Uterus (tissue), 4 donors: Measurements from ENCODE around the gene ZNF526. TPM values are rescaled to one million over a fixed set of nuclear protein-coding genes. Genes with fewer than 3 reads are reported as not detected.

Experiments used
- DNase-seq, 2 donors: peaks; one replicate each; pipeline ENCODE4 v3.0.0-alpha.2; 2019 to 2020
- H3K27ac ChIP-seq, 2 donors: fragments of 200-600 bp; sonication (generic); 1 replicate in 1 of 2; 2 replicates in 1 of 2; pipeline ENCODE4 v1.5.1; 2016 to 2018
- H3K27me3 ChIP-seq, 2 donors: fragments of 200-600 bp; sonication (generic); one replicate each; pipeline ENCODE4 v1.5.1; 2018 to 2019; ENCODE audit warnings: control low read depth in 1 of 2
- H3K36me3 ChIP-seq, 2 donors: fragments of 200-600 bp; sonication (generic); one replicate each; pipeline ENCODE4 v1.5.1; 2019; ENCODE audit warnings: control low read depth in 1 of 2
- H3K4me1 ChIP-seq, 2 donors: fragments of 200-600 bp; sonication (generic); one replicate each; pipeline ENCODE4 v1.5.1; 2018 to 2019; ENCODE audit warnings: control low read depth in 1 of 2
- H3K4me3 ChIP-seq, 2 donors: fragments of 200-600 bp; sonication (generic); 1 replicate in 1 of 2; 2 replicates in 1 of 2; pipeline ENCODE4 v1.5.1; 2018 to 2019; ENCODE audit warnings: mild to moderate bottlenecking in 1 of 2
- H3K9me3 ChIP-seq, 2 donors: fragments of 200-600 bp; sonication (generic); one replicate each; pipeline ENCODE4 v1.5.1; 2019; ENCODE audit warnings: control low read depth in 1 of 2
- CTCF ChIP-seq, 4 experiments: fragments of 200-600 bp in 2 of 4; fragments of 450-650 bp in 2 of 4; sonication (generic) in 2 of 4; IDR thresholded peaks; one replicate each; pipeline ENCODE4 v1.5.1; 2016 to 2019; ENCODE audit warnings: antibody characterized with exemption in 4 of 4, mild to moderate bottlenecking in 2 of 4, moderate library complexity in 1 of 4
- POLR2A ChIP-seq, 2 donors: fragments of 450-650 bp; IDR thresholded peaks; one replicate each; pipeline ENCODE4 v1.6.1; 2016; ENCODE audit warnings: antibody characterized with exemption in 2 of 2, mild to moderate bottlenecking in 1 of 2, moderate library complexity in 1 of 2
- intact Hi-C: fragments of 100-400 bp; cut with DNase I; formaldehyde crosslinking; loops from one replicate; pipeline ENCODE4 v1.15.1; 2023; ENCODE audit warnings: low total_unique reads
- total RNA-seq, 4 donors: library from RNA; depleted of rRNA in 3 of 4; stranded (reverse); fragments of >200 nt in 3 of 4; gene quantifications; one replicate each; pipeline versions ENCODE4 v1.1.0 to v1.2.4, GENCODE V29; 2014 to 2023
- donor health status: DM: yes; HTN: yes; CAD: no.

The ZNF526 gene
- total RNA-seq, 4 donors from 2014 or later = 1.0 to 20.6 (median 8.4) TPM

- H3K36me3 ChIP-seq = no peaks in the 10 kb centered on the region
- no peak for DNase-seq
- H3K4me3 ChIP-seq = no peak overlapping the region
- intact Hi-C loops = no loop called here
- H3K27me3 ChIP-seq = no peaks in the 10 kb centered on the region
- TF ChIP-seq POLR2A (IDR thresholded peaks at IDR 0.05) = no peak
- no peak for TF ChIP-seq CTCF (IDR thresholded peaks at IDR 0.05)
- H3K27ac ChIP-seq = no peak overlapping the region
- H3K9me3 ChIP-seq = no peaks in the 10 kb centered on the region
- H3K4me1 ChIP-seq = no peaks in the 10 kb centered on the region
Measured at GRCh38 chr19:42193706-42194105, 26.4 kb upstream of the ZNF526 start.

GRCh38 chr19:42196011-42197001, 23.8 kb upstream of the ZNF526 start:
- Histone ChIP-seq H3K27ac (no peak overlapping the region), H3K36me3 (no peaks in the 10 kb centered on the region), H3K4me1 (no peaks in the 10 kb centered on the region), H3K4me3 (no peak overlapping the region), H3K9me3 (no peaks in the 10 kb centered on the region), H3K27me3 (no peaks in the 10 kb centered on the region)
- intact Hi-C loops = no loop called here
- no peak for DNase-seq
- no peak for TF ChIP-seq CTCF (IDR thresholded peaks at IDR 0.05)
- no peak for TF ChIP-seq POLR2A (IDR thresholded peaks at IDR 0.05)

GRCh38 chr19:42197375-42197817, 22.7 kb upstream of the ZNF526 start:
- H3K27ac ChIP-seq = no peak overlapping the region
- H3K4me1 ChIP-seq = no peaks in the 10 kb centered on the region
- H3K36me3 ChIP-seq = no peaks in the 10 kb centered on the region
- no peaks in the 10 kb centered on the region for H3K9me3 ChIP-seq
- H3K4me3 ChIP-seq = no peak overlapping the region
- no peaks in the 10 kb centered on the region for H3K27me3 ChIP-seq
- no peak for DNase-seq
- intact Hi-C loops = no loop called here
- TF ChIP-seq CTCF (IDR thresholded peaks at IDR 0.05) = no peak
- TF ChIP-seq POLR2A (IDR thresholded peaks at IDR 0.05) = no peak

- no peaks in the 10 kb centered on the region for H3K36me3 ChIP-seq
- no peak for DNase-seq
- intact Hi-C loops = no loop called here
- H3K9me3 ChIP-seq = no peaks in the 10 kb centered on the region
- TF ChIP-seq CTCF (IDR thresholded peaks at IDR 0.05) = no peak
- TF ChIP-seq POLR2A (IDR thresholded peaks at IDR 0.05) = no peak
- no peaks in the 10 kb centered on the region for H3K27me3 ChIP-seq
- H3K27ac ChIP-seq = no peak overlapping the region
- H3K4me3 ChIP-seq = no peak overlapping the region
- no peaks in the 10 kb centered on the region for H3K4me1 ChIP-seq
Measured at GRCh38 chr19:42198676-42199439, 21.3 kb upstream of the ZNF526 start.
